Suppressor macrophage (primary cell): ENCODE data around the gene RGS8.

Source experiments
- DNase-seq, 4 experiments: peaks; one replicate each; pipeline ENCODE4 v3.0.0-alpha.2; 2020 to 2022

The RGS8 gene

GRCh38 chr1:182635871-182636270 is 48.5 kb downstream of the RGS8 start:
- no peak for DNase-seq
